Suprapubic skin (tissue), 4 donors: ENCODE data around the gene PRIMPOL. TPM values are rescaled to one million over a fixed set of nuclear protein-coding genes. Genes with fewer than 3 reads are reported as not detected.

ENCODE experiments used
- DNase-seq, 2 donors: peaks; one replicate each; pipeline ENCODE4 v3.0.0-alpha.2; 2019; ENCODE audit warnings: low spot score in 2 of 2
- H3K27ac ChIP-seq: fragments of 200-600 bp; sonication (generic); one replicate; pipeline ENCODE4 v1.5.1; 2019
- H3K27me3 ChIP-seq: fragments of 200-600 bp; sonication (generic); one replicate; pipeline ENCODE4 v1.5.1; 2019
- H3K36me3 ChIP-seq: fragments of 200-600 bp; sonication (generic); one replicate; pipeline ENCODE4 v1.5.1; 2019
- H3K4me1 ChIP-seq: fragments of 200-600 bp; sonication (generic); one replicate; pipeline ENCODE4 v1.5.1; 2019
- H3K4me3 ChIP-seq: fragments of 200-600 bp; sonication (generic); one replicate; pipeline ENCODE4 v1.5.1; 2019; ENCODE audit warnings: mild to moderate bottlenecking
- H3K9me3 ChIP-seq: fragments of 200-600 bp; sonication (generic); one replicate; pipeline ENCODE4 v1.5.1; 2019
- CTCF ChIP-seq, 2 donors: fragments of 200-600 bp in 1 of 2; fragments of 450-650 bp in 1 of 2; sonication (generic) in 1 of 2; IDR thresholded peaks; one replicate each; pipeline ENCODE4 v1.5.1; 2016 to 2019; ENCODE audit warnings: antibody characterized with exemption in 2 of 2, mild to moderate bottlenecking in 1 of 2, moderate library complexity in 1 of 2
- EP300 ChIP-seq: sonication (generic); formaldehyde crosslinking; IDR thresholded peaks from one replicate; pipeline ENCODE4 v1.6.1; 2017; ENCODE audit warnings: antibody characterized with exemption
- POLR2A ChIP-seq, 2 donors: fragments of 450-650 bp; IDR thresholded peaks; one replicate each; pipeline ENCODE4 v1.6.1; 2017; ENCODE audit warnings: antibody characterized with exemption in 2 of 2, mild to moderate bottlenecking in 2 of 2, moderate library complexity in 2 of 2
- POLR2AphosphoS5 ChIP-seq, 3 donors: sonication (generic); formaldehyde crosslinking; IDR thresholded peaks; one replicate each; pipeline ENCODE4 v1.6.1; 2017; ENCODE audit warnings: antibody characterized with exemption in 3 of 3
- WGBS: methylation state at CpG from one replicate; pipeline ENCODE4 v1.1.5; 2018; 5-methylcytosine and 5-hydroxymethylcytosine counted together
- total RNA-seq, 4 donors: library from RNA; depleted of rRNA; stranded (reverse); fragments of >200 nt; gene quantifications; one replicate each; pipeline ENCODE4 v1.1.0, GENCODE V29; 2016

Gene PRIMPOL
- total RNA-seq, 4 donors from 2014 or later, result 6.8 to 28.9 (median 15.2) TPM

- WGBS, result 74% methylated on average over 5 of the region's 5 CpGs
- no peak for DNase-seq
- Histone ChIP-seq H3K27me3 (no peaks in the 10 kb centered on the region), H3K9me3 (no peaks in the 10 kb centered on the region), H3K4me3 (no peak overlapping the region), H3K36me3 (no peaks in the 10 kb centered on the region), H3K27ac (peak overlapping the region; percentile 43), H3K4me1 (peaks cover 16% of the 10 kb centered on the region)
- TF ChIP-seq EP300 (no peak), POLR2A (IDR thresholded peaks at IDR 0.05) (no peak), POLR2AphosphoS5 (IDR thresholded peaks at IDR 0.05) (no peak), CTCF (IDR thresholded peaks at IDR 0.05) (no peak)
These were observed 35.1 kb downstream of the PRIMPOL start for GRCh38 chr4:184684491-184685189.

GRCh38 chr4:184688005-184688404 is 38.5 kb downstream of the PRIMPOL start:
- no peaks in the 10 kb centered on the region for H3K36me3 ChIP-seq
- TF ChIP-seq POLR2AphosphoS5 (IDR thresholded peaks at IDR 0.05), result no peak
- no peak for TF ChIP-seq CTCF (IDR thresholded peaks at IDR 0.05)
- no peak for TF ChIP-seq EP300
- 25% methylated on average over 3 of the region's 3 CpGs for WGBS
- H3K27me3 ChIP-seq, result no peaks in the 10 kb centered on the region
- no peaks in the 10 kb centered on the region for H3K9me3 ChIP-seq
- no peak overlapping the region for H3K27ac ChIP-seq
- DNase-seq, result no peak
- peaks cover 8% of the 10 kb centered on the region for H3K4me1 ChIP-seq
- no peak overlapping the region for H3K4me3 ChIP-seq

GRCh38 chr4:184688447-184688846 is 38.9 kb downstream of the PRIMPOL start:
- no peaks in the 10 kb centered on the region for H3K27me3 ChIP-seq
- TF ChIP-seq EP300 (no peak), CTCF (IDR thresholded peaks at IDR 0.05) (no peak), POLR2AphosphoS5 (IDR thresholded peaks at IDR 0.05) (peak in 1 of 3 donors; percentile 15), POLR2A (IDR thresholded peaks at IDR 0.05) (no peak)
- no peak for DNase-seq
- H3K4me3 ChIP-seq, result no peak overlapping the region
- H3K36me3 ChIP-seq, result no peaks in the 10 kb centered on the region
- H3K9me3 ChIP-seq, result no peaks in the 10 kb centered on the region
- H3K27ac ChIP-seq, result no peak overlapping the region
- WGBS, result 45% methylated on average over 11 of the region's 11 CpGs
- peaks cover 8% of the 10 kb centered on the region for H3K4me1 ChIP-seq

- DNase-seq, result no peak
- Histone ChIP-seq H3K27ac (no peak overlapping the region), H3K4me1 (peaks cover 8% of the 10 kb centered on the region), H3K27me3 (no peaks in the 10 kb centered on the region), H3K9me3 (no peaks in the 10 kb centered on the region), H3K4me3 (no peak overlapping the region), H3K36me3 (peaks cover 10% of the 10 kb centered on the region)
- TF ChIP-seq POLR2A (IDR thresholded peaks at IDR 0.05), result no peak
- no peak for TF ChIP-seq EP300
- WGBS, result 60% methylated on average over 5 of the region's 5 CpGs
These were observed 40.1 kb downstream of the PRIMPOL start for GRCh38 chr4:184689681-184690080.

- TF ChIP-seq POLR2A (IDR thresholded peaks at IDR 0.05), result no peak
- no peak for TF ChIP-seq POLR2AphosphoS5 (IDR thresholded peaks at IDR 0.05)
- no peak for TF ChIP-seq EP300
- TF ChIP-seq CTCF (IDR thresholded peaks at IDR 0.05), result no peak
- no peaks in the 10 kb centered on the region for H3K27me3 ChIP-seq
- no peak overlapping the region for H3K4me3 ChIP-seq
- H3K27ac ChIP-seq, result no peak overlapping the region
- H3K9me3 ChIP-seq, result no peaks in the 10 kb centered on the region
- H3K4me1 ChIP-seq, result peaks cover 13% of the 10 kb centered on the region
- H3K36me3 ChIP-seq, result peaks cover 10% of the 10 kb centered on the region
- no peak for DNase-seq
- WGBS, result 88% methylated on average over 5 of the region's 5 CpGs
These were observed 43.5 kb downstream of the PRIMPOL start for GRCh38 chr4:184693056-184693455.
